Right lobe of liver (tissue), 6 donors: ENCODE measurements around the gene TENM4. TPM values are rescaled to one million over a fixed set of nuclear protein-coding genes. Genes with fewer than 3 reads are reported as not detected.

ENCODE experiments used
- ATAC-seq, 4 donors: fragments of 200-7000 bp; cut with Tn5 transposase; one replicate each; pipeline ENCODE4 v1.9.1; 2020; ENCODE audit warnings: mild to moderate bottlenecking in 4 of 4, moderate library complexity in 4 of 4
- DNase-seq, 3 donors: peaks; one replicate each; pipeline ENCODE4 v3.0.0-alpha.2; 2020
- H3K27ac ChIP-seq, 3 donors: fragments of 200-600 bp; one replicate each; pipeline ENCODE4 v1.8.0; 2022
- H3K27me3 ChIP-seq, 2 donors: fragments of 200-600 bp; one replicate each; pipeline ENCODE4 v1.8.0; 2022
- H3K36me3 ChIP-seq, 4 donors: fragments of 200-600 bp; sonication (generic) in 1 of 4; one replicate each; pipeline versions ENCODE4 v1.5.1 to v1.8.0; 2017 to 2022; ENCODE audit warnings: control low read depth in 1 of 4
- H3K4me1 ChIP-seq, 4 donors: fragments of 200-600 bp; sonication (generic) in 1 of 4; one replicate each; pipeline versions ENCODE4 v1.5.1 to v1.8.0; 2017 to 2022; ENCODE audit warnings: control low read depth in 1 of 4
- H3K4me3 ChIP-seq, 3 donors: fragments of 200-600 bp; one replicate each; pipeline ENCODE4 v1.8.0; 2022
- H3K9me3 ChIP-seq, 4 donors: fragments of 200-600 bp; sonication (generic) in 1 of 4; one replicate each; pipeline versions ENCODE4 v1.5.1 to v1.8.0; 2017 to 2022; ENCODE audit warnings: control low read depth in 1 of 4
- POLR2A ChIP-seq: fragments of 450-650 bp; IDR thresholded peaks from one replicate; pipeline ENCODE4 v1.6.1; 2017; ENCODE audit warnings: antibody characterized with exemption, mild to moderate bottlenecking
- WGBS: methylation state at CpG from one replicate; pipeline ENCODE4 v1.1.6; 2018; ENCODE audit warnings: low coverage, low lambda C conversion rate; ENCODE audit not compliant: insufficient coverage; ENCODE audit errors: missing lambda C conversion rate; 5-methylcytosine and 5-hydroxymethylcytosine counted together
- intact Hi-C, 2 donors: fragments of 100-400 bp; cut with DNase I; formaldehyde crosslinking; loops; one replicate each; pipeline versions ENCODE4 v1.11.2 to v1.14.1; 2022
- total RNA-seq, 6 experiments: library from RNA; depleted of rRNA in 2 of 6; stranded (reverse); fragments of >200 nt in 2 of 6; fragmentation: NEBNext Ultra II Directional in 3 of 6; extraction: Animal tissue kit (Norgen Biotek cat#: 25700) in 3 of 6; gene quantifications; one replicate each; pipeline versions ENCODE4 v1.1.0 to v1.2.4, GENCODE V29; 2016 to 2023
- TF ChIP-seq, protein P1 (sequence below), 4 donors: fragments of 200-600 bp in 3 of 4; fragments of 450-650 bp in 1 of 4; IDR thresholded peaks; one replicate each; pipeline versions ENCODE4 v1.5.1 to v1.8.0; 2016 to 2022; ENCODE audit warnings: antibody characterized with exemption in 4 of 4, mild to moderate bottlenecking in 2 of 4
- donor health status: DM: no; HTN: yes; CAD: no.
- donor health status: DM: no; HTN: no; CAD: no.
- donor health status: DM: no; HTN: no; CAD: no.
- donor health status: DM: no; HTN: yes; CAD: no.
- donor health status: DM: no; HTN: yes; CAD: no.

TENM4 gene
- total RNA-seq, 6 experiments from 2014 or later, result 0.04 to 0.58 (median 0.14) TPM; not detected in 2

DNA sequence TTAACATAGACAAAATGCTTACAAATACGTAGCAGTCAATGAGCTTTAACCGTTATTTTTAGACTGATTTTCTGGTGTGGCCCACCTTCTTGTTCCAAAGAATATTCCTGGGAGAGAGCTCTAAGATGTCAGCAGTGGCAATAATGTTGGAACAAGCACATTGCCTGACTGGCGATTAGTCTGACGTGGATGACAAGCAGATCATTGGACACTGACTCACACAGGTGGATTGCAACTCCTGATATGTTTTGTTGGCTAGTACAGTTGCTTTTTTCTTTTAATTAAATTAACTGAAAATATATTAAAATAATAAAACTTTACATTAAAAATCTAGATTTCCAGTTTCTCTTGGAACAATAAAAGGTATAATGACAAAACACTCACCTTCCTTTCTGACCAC lies 78.0 kb downstream of the TENM4 start:
- Histone ChIP-seq H3K4me1 (no peaks in the 10 kb centered on the region), H3K9me3 (no peaks in the 10 kb centered on the region), H3K4me3 (no peak overlapping the region), H3K36me3 (no peaks in the 10 kb centered on the region), H3K27me3 (no peaks in the 10 kb centered on the region), H3K27ac (no peak overlapping the region)
- intact Hi-C loops, result no loop called here
- no peak for DNase-seq
- no peak for ATAC-seq
- TF ChIP-seq POLR2A, result no peak
- TF ChIP-seq, protein P1, sequence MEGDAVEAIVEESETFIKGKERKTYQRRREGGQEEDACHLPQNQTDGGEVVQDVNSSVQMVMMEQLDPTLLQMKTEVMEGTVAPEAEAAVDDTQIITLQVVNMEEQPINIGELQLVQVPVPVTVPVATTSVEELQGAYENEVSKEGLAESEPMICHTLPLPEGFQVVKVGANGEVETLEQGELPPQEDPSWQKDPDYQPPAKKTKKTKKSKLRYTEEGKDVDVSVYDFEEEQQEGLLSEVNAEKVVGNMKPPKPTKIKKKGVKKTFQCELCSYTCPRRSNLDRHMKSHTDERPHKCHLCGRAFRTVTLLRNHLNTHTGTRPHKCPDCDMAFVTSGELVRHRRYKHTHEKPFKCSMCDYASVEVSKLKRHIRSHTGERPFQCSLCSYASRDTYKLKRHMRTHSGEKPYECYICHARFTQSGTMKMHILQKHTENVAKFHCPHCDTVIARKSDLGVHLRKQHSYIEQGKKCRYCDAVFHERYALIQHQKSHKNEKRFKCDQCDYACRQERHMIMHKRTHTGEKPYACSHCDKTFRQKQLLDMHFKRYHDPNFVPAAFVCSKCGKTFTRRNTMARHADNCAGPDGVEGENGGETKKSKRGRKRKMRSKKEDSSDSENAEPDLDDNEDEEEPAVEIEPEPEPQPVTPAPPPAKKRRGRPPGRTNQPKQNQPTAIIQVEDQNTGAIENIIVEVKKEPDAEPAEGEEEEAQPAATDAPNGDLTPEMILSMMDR (IDR thresholded peaks at IDR 0.05), result no peak
- 61% methylated on average over 4 of the region's 4 CpGs for WGBS

DNA sequence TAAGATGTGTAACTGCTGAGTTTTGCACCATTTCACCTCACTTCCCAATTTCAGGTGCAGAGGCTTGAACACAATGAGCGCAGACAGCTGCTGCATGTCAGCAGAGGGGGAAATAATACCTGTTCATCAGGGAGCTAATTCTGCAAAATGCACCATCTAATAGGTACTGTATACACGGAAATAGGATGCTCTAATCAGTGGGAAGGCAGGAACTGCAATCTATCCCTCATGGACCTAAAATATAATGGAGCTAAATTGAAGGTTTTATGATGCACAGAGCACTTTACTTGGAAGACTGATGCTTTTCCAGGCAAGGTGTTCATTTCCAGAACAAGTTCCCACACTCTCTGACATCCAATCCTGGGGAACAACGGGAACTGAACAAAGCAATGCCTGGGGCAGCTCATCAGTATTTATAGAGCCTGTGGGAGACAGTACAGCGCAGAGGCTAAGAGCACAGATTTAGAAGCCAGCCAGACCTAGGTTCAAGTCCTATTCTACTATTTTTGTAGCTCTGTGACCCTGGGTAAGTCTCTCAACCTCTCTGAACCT lies 78.5 kb downstream of the TENM4 start:
- 66% methylated on average over 4 of the region's 4 CpGs for WGBS
- Histone ChIP-seq H3K36me3 (no peaks in the 10 kb centered on the region), H3K9me3 (no peaks in the 10 kb centered on the region), H3K27ac (no peak overlapping the region), H3K27me3 (no peaks in the 10 kb centered on the region), H3K4me1 (no peaks in the 10 kb centered on the region), H3K4me3 (no peak overlapping the region)
- no peak for DNase-seq
- ATAC-seq, result no peak
- intact Hi-C loops, result no loop called here
- TF ChIP-seq, protein P1 (IDR thresholded peaks at IDR 0.05), result no peak
- TF ChIP-seq POLR2A, result no peak

DNA sequence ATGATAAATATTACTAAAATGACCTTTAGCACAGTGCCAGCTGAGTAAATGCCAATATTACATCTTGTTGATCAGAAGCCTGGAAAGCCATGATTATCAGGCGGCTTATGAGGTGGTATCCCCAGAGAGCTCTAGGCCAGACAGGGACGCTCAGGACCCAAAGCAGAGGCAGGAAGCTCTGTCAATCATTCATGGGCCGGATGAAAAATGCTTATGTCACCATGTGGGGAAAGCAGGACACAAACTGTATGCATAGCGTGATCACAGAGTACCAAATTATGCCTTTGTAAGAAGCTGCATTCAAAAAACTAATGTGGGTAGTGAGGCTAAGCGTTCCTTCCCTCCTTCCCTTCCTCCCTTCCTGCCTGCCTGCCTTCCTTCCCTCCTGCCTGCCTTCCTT lies 82.6 kb downstream of the TENM4 start:
- H3K36me3 ChIP-seq, result no peaks in the 10 kb centered on the region
- H3K27ac ChIP-seq, result no peak overlapping the region
- no peaks in the 10 kb centered on the region for H3K9me3 ChIP-seq
- no peaks in the 10 kb centered on the region for H3K27me3 ChIP-seq
- WGBS, result 39% methylated on average over 5 of the region's 5 CpGs
- DNase-seq (no peak), ATAC-seq (no peak)
- intact Hi-C loops, result no loop called here
- no peak overlapping the region for H3K4me3 ChIP-seq
- no peaks in the 10 kb centered on the region for H3K4me1 ChIP-seq
- TF ChIP-seq POLR2A, result no peak
- TF ChIP-seq, protein P1 (IDR thresholded peaks at IDR 0.05), result no peak

DNA sequence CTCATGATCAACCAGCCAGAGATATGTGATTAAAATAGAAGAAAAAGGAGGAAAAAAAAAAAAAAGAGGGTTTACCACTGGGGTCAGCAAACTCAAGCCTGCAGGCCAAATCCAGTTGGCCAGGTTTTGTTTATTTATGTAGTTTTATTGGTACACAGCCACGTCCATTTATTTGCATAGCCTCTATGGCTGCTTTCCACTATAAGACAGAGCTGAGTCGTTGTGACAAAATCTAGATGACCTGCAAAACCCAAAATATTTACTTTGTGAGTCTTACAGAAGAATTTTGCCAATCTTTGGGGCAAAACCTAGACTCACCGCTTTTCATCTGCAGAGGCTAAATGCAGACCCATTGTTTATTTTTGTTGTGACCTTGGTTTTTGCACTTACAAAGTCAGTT lies 87.1 kb downstream of the TENM4 start:
- H3K4me3 ChIP-seq, result no peak overlapping the region
- intact Hi-C loops, result no loop called here
- no peak overlapping the region for H3K27ac ChIP-seq
- no peaks in the 10 kb centered on the region for H3K9me3 ChIP-seq
- no peak for TF ChIP-seq POLR2A
- TF ChIP-seq, protein P1 (IDR thresholded peaks at IDR 0.05), result no peak
- WGBS, result 20% methylated on average over 3 of the region's 3 CpGs
- DNase-seq, result no peak
- H3K36me3 ChIP-seq, result no peaks in the 10 kb centered on the region
- H3K4me1 ChIP-seq, result no peaks in the 10 kb centered on the region
- H3K27me3 ChIP-seq, result no peaks in the 10 kb centered on the region
- peak in 2 of 4 donors; percentile 30 to 37 for ATAC-seq

DNA sequence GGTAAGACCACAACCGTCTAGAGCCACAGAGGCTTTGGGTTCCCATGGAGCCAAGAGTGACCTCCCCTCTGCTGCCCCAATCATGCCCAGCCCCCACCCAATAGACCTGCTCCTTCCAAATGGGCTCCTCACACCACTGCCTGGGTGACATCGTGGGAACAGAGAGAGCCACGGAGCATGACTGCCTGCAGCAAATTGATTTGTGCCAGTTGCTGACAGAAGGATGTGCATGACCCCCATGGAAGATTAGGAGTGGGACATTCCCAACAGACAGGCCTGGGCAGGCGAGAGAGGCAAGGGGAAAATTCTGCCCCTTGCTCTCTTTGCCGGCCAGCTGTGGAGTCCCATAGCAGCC lies 88.5 kb downstream of the TENM4 start:
- ATAC-seq, result peak in 1 of 4 donors; percentile 29
- intact Hi-C loops, result no loop called here
- no peak overlapping the region for H3K4me3 ChIP-seq
- no peaks in the 10 kb centered on the region for H3K36me3 ChIP-seq
- no peak for TF ChIP-seq POLR2A
- TF ChIP-seq, protein P1 (IDR thresholded peaks at IDR 0.05), result no peak
- 38% methylated on average over 5 of the region's 5 CpGs for WGBS
- H3K9me3 ChIP-seq, result no peaks in the 10 kb centered on the region
- no peaks in the 10 kb centered on the region for H3K27me3 ChIP-seq
- DNase-seq, result no peak
- no peaks in the 10 kb centered on the region for H3K4me1 ChIP-seq
- H3K27ac ChIP-seq, result no peak overlapping the region
